GM18909 (cell line): ENCODE measurements around the gene SLC35F3.
A peak's percentile ranks its signal among the peaks of the same experiment; 100 is the strongest.

Source experiments
- ATAC-seq: cut with Tn5 transposase; IDR thresholded peaks from one replicate; pipeline ENCODE4 v1.9.1; 2021; ENCODE audit warnings: mild to moderate bottlenecking; ENCODE audit not compliant: unreplicated experiment, poor library complexity

The SLC35F3 gene

DNA sequence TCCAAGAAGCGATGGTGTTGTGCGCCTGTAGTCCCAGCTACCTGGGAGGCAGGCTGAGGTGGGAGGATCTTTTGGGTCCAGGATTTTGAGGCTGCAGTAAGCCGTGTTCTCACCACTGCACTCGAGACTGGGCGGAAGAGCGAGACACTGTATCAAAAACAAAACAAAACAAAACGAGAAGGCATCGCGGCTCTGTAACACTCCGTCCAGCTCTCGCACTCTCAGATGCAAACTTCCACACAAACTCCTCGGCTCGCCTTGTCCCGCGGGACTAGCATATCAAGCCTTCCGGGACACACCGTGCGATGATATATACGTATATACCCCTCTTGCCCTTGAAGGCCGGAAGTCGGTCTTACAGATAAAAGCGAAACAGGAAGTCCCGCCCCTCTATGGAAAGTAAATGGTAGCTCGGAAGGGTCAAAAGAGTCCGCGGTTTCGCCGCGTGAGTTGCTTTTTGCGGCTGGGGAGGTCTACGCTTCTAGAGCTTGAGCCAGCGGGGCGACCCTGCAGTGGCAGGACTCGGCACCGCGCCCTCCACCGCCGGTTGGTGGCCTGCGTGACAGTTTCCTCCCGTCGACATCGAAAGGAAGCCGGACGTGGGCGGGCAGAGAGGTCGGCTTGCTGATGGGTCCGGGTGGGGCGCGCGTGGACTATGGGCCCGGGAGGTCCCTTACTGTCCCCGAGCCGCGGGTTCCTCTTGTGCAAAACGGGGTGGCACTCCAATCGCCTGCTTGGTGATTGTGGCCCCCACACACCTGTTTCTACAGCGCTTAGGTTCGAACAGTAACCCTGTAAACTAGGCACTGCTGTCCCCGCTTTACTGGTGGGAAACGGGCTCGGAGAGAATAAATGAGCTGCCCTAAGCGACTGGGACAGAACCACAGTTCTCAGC is 468.8 kb downstream of the SLC35F3 start, which contains the start of gene COA6:
TSS of gene COA6 (plus strand) at position 393 of the 895 bp plus-strand sequence. CDS start at position 404, 11 bp downstream.
- ATAC-seq: peak; percentile 96

DNA sequence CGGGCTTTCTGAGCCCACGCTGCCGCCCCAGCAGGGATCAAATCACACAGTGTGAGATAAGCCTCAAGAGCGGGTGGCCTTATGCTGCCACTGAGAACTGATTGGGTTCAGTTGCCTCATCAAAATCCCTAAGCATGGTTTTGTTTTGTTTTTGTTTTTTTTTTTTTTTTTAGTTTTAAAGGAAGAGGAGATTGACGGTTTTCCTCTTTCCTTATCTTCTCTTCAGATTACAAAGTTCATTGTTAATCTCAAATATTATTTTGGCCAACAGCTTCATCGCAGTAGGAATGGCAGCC is 469.4 kb downstream of the SLC35F3 start:
- peak; percentile 17 for ATAC-seq
